Measurements from ENCODE around the gene CCDC136. TPM values are rescaled to one million over a fixed set of nuclear protein-coding genes. Genes with fewer than 3 reads are reported as not detected.

The CCDC136 gene
- total and polyA plus RNA-seq, 2 experiments from 2014 or later, result 27.1 to 55.7 TPM

DNA sequence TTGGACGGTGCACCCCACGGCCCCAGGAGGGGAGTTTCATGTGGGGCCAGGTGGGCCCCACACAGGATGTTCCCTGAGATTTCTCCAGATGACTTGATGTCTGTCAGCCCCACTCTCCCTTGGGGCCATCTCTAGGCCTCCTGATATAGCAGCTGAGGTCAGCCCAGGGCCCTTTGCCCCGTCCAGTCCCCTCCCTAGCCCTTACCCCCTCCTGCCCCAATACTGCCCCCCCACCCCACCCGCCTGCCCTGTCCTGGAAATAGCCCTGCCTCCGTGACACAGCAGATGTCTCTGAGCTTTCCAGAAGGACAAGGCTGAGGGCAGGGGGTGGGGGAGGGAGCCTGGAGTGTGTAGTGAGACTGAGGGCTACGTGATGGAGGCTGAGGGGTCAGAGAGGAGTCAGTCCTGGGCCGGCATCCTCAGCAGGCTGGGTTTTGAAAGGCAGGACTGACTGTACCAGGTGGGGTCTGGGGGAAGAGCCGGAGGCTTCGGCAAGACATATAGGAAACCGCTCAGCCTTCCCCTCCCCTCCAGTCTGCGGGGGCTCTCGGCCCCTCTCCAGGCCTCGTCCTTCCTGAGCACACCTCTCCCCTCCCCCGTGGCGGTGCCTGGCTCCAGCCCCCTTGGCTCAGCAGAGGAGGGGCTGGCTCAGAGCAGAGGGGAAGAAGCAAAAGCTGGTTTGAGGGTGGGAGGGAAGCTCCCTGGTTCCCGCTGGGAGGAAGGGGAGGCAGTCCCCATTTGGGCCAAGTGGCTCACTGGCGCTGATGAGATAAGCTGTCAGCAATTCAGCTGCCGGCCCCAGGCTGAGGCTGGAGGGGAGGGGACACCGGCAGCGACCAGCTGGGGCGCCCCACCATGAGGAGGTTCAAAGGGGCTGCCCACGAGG is 40.5 kb downstream of the CCDC136 start (continued):
- TF ChIP-seq, protein P1, sequence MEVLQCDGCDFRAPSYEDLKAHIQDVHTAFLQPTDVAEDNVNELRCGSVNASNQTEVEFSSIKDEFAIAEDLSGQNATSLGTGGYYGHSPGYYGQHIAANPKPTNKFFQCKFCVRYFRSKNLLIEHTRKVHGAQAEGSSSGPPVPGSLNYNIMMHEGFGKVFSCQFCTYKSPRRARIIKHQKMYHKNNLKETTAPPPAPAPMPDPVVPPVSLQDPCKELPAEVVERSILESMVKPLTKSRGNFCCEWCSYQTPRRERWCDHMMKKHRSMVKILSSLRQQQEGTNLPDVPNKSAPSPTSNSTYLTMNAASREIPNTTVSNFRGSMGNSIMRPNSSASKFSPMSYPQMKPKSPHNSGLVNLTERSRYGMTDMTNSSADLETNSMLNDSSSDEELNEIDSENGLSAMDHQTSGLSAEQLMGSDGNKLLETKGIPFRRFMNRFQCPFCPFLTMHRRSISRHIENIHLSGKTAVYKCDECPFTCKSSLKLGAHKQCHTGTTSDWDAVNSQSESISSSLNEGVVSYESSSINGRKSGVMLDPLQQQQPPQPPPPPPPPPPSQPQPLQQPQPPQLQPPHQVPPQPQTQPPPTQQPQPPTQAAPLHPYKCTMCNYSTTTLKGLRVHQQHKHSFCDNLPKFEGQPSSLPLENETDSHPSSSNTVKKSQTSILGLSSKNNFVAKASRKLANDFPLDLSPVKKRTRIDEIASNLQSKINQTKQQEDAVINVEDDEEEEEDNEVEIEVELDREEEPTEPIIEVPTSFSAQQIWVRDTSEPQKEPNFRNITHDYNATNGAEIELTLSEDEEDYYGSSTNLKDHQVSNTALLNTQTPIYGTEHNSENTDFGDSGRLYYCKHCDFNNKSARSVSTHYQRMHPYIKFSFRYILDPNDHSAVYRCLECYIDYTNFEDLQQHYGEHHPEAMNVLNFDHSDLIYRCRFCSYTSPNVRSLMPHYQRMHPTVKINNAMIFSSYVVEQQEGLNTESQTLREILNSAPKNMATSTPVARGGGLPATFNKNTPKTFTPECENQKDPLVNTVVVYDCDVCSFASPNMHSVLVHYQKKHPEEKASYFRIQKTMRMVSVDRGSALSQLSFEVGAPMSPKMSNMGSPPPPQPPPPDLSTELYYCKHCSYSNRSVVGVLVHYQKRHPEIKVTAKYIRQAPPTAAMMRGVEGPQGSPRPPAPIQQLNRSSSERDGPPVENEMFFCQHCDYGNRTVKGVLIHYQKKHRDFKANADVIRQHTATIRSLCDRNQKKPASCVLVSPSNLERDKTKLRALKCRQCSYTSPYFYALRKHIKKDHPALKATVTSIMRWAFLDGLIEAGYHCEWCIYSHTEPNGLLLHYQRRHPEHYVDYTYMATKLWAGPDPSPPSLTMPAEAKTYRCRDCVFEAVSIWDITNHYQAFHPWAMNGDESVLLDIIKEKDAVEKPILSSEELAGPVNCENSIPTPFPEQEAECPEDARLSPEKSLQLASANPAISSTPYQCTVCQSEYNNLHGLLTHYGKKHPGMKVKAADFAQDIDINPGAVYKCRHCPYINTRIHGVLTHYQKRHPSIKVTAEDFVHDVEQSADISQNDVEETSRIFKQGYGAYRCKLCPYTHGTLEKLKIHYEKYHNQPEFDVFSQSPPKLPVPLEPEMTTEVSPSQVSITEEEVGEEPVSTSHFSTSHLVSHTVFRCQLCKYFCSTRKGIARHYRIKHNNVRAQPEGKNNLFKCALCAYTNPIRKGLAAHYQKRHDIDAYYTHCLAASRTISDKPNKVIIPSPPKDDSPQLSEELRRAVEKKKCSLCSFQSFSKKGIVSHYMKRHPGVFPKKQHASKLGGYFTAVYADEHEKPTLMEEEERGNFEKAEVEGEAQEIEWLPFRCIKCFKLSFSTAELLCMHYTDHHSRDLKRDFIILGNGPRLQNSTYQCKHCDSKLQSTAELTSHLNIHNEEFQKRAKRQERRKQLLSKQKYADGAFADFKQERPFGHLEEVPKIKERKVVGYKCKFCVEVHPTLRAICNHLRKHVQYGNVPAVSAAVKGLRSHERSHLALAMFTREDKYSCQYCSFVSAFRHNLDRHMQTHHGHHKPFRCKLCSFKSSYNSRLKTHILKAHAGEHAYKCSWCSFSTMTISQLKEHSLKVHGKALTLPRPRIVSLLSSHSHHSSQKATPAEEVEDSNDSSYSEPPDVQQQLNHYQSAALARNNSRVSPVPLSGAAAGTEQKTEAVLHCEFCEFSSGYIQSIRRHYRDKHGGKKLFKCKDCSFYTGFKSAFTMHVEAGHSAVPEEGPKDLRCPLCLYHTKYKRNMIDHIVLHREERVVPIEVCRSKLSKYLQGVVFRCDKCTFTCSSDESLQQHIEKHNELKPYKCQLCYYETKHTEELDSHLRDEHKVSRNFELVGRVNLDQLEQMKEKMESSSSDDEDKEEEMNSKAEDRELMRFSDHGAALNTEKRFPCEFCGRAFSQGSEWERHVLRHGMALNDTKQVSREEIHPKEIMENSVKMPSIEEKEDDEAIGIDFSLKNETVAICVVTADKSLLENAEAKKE (CRISPR knock-in tag; IDR thresholded peaks at IDR 0.05), result no peak
- TF ChIP-seq, protein P2, sequence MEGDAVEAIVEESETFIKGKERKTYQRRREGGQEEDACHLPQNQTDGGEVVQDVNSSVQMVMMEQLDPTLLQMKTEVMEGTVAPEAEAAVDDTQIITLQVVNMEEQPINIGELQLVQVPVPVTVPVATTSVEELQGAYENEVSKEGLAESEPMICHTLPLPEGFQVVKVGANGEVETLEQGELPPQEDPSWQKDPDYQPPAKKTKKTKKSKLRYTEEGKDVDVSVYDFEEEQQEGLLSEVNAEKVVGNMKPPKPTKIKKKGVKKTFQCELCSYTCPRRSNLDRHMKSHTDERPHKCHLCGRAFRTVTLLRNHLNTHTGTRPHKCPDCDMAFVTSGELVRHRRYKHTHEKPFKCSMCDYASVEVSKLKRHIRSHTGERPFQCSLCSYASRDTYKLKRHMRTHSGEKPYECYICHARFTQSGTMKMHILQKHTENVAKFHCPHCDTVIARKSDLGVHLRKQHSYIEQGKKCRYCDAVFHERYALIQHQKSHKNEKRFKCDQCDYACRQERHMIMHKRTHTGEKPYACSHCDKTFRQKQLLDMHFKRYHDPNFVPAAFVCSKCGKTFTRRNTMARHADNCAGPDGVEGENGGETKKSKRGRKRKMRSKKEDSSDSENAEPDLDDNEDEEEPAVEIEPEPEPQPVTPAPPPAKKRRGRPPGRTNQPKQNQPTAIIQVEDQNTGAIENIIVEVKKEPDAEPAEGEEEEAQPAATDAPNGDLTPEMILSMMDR (conservative IDR thresholded peaks at IDR 0.05; ENCODE audit: low read depth in 2 of 2), result no peak

DNA sequence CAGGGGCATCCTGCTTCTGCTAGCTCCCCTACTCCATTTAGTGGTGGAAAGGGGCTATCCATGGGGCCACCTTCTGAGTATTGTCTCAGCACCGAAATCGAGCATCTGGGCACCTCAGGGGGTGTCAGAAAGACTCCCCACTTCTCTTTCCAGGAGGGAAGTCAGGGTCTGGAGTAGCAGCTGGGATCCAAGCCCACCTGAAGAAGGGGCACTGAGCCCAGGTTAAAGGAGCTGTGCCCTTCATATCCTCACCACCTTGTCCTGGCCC is 41.0 kb downstream of the CCDC136 start:
- Histone ChIP-seq H3K4me3 (peak overlapping the region; percentile 76), H3K27ac (ENCODE audit: low read depth) (no peak overlapping the region), H2AFZ (peak overlapping the region; percentile 98), H3K4me2 (peak overlapping the region; percentile 96), H3F3A (replicated peaks; ENCODE audit: low read depth) (peaks cover 6% of the 10 kb centered on the region), H4K20me1 (replicated peaks; ENCODE audit: insufficient read depth) (no peaks in the 10 kb centered on the region), H3K27me3 (ENCODE audit: insufficient read depth) (peaks cover 42% of the 10 kb centered on the region), H3K4me1 (ENCODE audit: insufficient read depth) (peaks cover 28% of the 10 kb centered on the region), H3K9me2 (ENCODE audit: insufficient read depth) (no peaks in the 10 kb centered on the region), H3K36me3 (ENCODE audit: insufficient read depth) (no peaks in the 10 kb centered on the region), H3K79me2 (replicated peaks; ENCODE audit: insufficient read depth) (no peaks in the 10 kb centered on the region)
- no peak overlapping the region for H3K27ac Mint-ChIP-seq
- ATAC-seq (no peak), DNase-seq (ENCODE audit: low spot score) (no peak)
- peaks cover 30% of the 10 kb centered on the region for H3K4me1 Mint-ChIP-seq
- H3K9me3 Mint-ChIP-seq, result no peaks in the 10 kb centered on the region
- peak overlapping the region; percentile 70 for H3K4me3 Mint-ChIP-seq
- H3K36me3 Mint-ChIP-seq (ENCODE audit: low read depth), result no peaks in the 10 kb centered on the region
- H3K27me3 Mint-ChIP-seq (ENCODE audit: insufficient read depth, low read depth, poor library complexity), result peaks cover 53% of the 10 kb centered on the region
- TF ChIP-seq, protein P1 (CRISPR knock-in tag; IDR thresholded peaks at IDR 0.05), result no peak
- TF ChIP-seq JUNB (IDR thresholded peaks at IDR 0.05; ENCODE audit: unreplicated experiment), result no peak
- TF ChIP-seq EZH2phosphoT487 (IDR thresholded peaks at IDR 0.05; ENCODE audit: unreplicated experiment), result no peak
- no peak for TF ChIP-seq STAT1 (IDR thresholded peaks at IDR 0.05; ENCODE audit: unreplicated experiment)
- no peak for TF ChIP-seq POLR2AphosphoS5 (IDR thresholded peaks at IDR 0.05; ENCODE audit: low read depth)
- no peak for TF ChIP-seq ZNF114 (CRISPR knock-in tag; IDR thresholded peaks at IDR 0.05)

Data from GM23338 (cell line).